ENCODE results near the gene KCTD15.

- TF ChIP-seq SMAD3 (CRISPR knock-in tag; IDR thresholded peaks at IDR 0.05; ENCODE audit: borderline replicate concordance) (no peak), GRHL2 (CRISPR knock-in tag; IDR thresholded peaks at IDR 0.05; ENCODE audit: insufficient replicate concordance, severe bottlenecking) (no peak), ZNF281 (CRISPR knock-in tag; IDR thresholded peaks at IDR 0.05) (no peak), USF1 (CRISPR knock-in tag; IDR thresholded peaks at IDR 0.05) (no peak), STAT6 (CRISPR knock-in tag; conservative IDR thresholded peaks at IDR 0.05; ENCODE audit: low read depth) (no peak), CTCF (IDR thresholded peaks at IDR 0.05) (no peak), E2F4 (CRISPR knock-in tag; IDR thresholded peaks at IDR 0.05; ENCODE audit: borderline replicate concordance, low read depth) (no peak), ATF2 (CRISPR knock-in tag; IDR thresholded peaks at IDR 0.05; ENCODE audit: borderline replicate concordance, low read depth) (no peak)
Observed at GRCh38 chr19:33780746-33781145, 15.9 kb upstream of the KCTD15 start.

Measured in WTC11 (cell line).